Thyroid gland (tissue), 4 donors: ENCODE results near the gene SELP. TPM values are rescaled to one million over a fixed set of nuclear protein-coding genes. Genes with fewer than 3 reads are reported as not detected.

Source experiments
- DNase-seq, 2 donors: peaks; one replicate each; pipeline ENCODE4 v3.0.0-alpha.2; 2019
- H3K27ac ChIP-seq, 3 donors: fragments of 200-600 bp; sonication (generic); 1 replicate in 2 of 3; 2 replicates in 1 of 3; pipeline ENCODE4 v1.5.1; 2016 to 2019; ENCODE audit warnings: mild to moderate bottlenecking in 1 of 3, moderate library complexity in 1 of 3
- H3K27me3 ChIP-seq: fragments of 200-600 bp; sonication (generic); one replicate; pipeline ENCODE4 v1.5.1; 2019
- H3K36me3 ChIP-seq, 2 donors: fragments of 200-600 bp; sonication (generic); one replicate each; pipeline ENCODE4 v1.5.1; 2016 to 2019
- H3K4me1 ChIP-seq, 2 donors: fragments of 200-600 bp; sonication (generic); one replicate each; pipeline ENCODE4 v1.5.1; 2017 to 2019
- H3K4me3 ChIP-seq, 3 donors: fragments of 200-600 bp; sonication (generic); replicated peaks in 1 of 3; 1 replicate in 2 of 3; 2 replicates in 1 of 3; pipeline ENCODE4 v1.5.1; 2016; ENCODE audit warnings: mild to moderate bottlenecking in 1 of 3
- H3K9me3 ChIP-seq: fragments of 200-600 bp; sonication (generic); one replicate; pipeline ENCODE4 v1.5.1; 2017
- CTCF ChIP-seq, 6 experiments: fragments of 200-600 bp in 3 of 6; fragments of 450-650 bp in 3 of 6; sonication (generic) in 3 of 6; IDR thresholded peaks; one replicate each; pipeline ENCODE4 v1.5.1; 2016 to 2019; ENCODE audit warnings: antibody characterized with exemption in 6 of 6, mild to moderate bottlenecking in 2 of 6, inconsistent platforms in 1 of 6, moderate library complexity in 1 of 6
- POLR2A ChIP-seq, 2 donors: fragments of 450-650 bp; IDR thresholded peaks; one replicate each; pipeline ENCODE4 v1.6.1; 2017; ENCODE audit warnings: antibody characterized with exemption in 2 of 2, mild to moderate bottlenecking in 2 of 2, moderate library complexity in 1 of 2
- WGBS, 2 donors: methylation state at CpG; one replicate each; pipeline ENCODE4 v1.1.5; 2017; 5-methylcytosine and 5-hydroxymethylcytosine counted together
- intact Hi-C: fragments of 100-400 bp; cut with DNase I; formaldehyde crosslinking; loops from one replicate; pipeline ENCODE4 v1.15.1; 2023
- total RNA-seq, 4 donors: library from RNA; depleted of rRNA; stranded (reverse); fragments of >200 nt; gene quantifications; one replicate each; pipeline ENCODE4 v1.2.3, GENCODE V29; 2016

Gene SELP
- total RNA-seq, 4 donors from 2014 or later, result 3.6 to 8.2 (median 5.4) TPM

- WGBS, 2 donors, result 45 to 79% methylated on average over 5 of the region's 5 CpGs
- Histone ChIP-seq H3K4me3 (no peak overlapping the region), H3K9me3 (no peaks in the 10 kb centered on the region), H3K4me1 (no peaks in the 10 kb centered on the region), H3K27me3 (no peaks in the 10 kb centered on the region), H3K36me3 (no peaks in the 10 kb centered on the region), H3K27ac (no peak overlapping the region)
- TF ChIP-seq CTCF (IDR thresholded peaks at IDR 0.05) (no peak), POLR2A (IDR thresholded peaks at IDR 0.05) (no peak)
- intact Hi-C loops, result no loop called here
- no peak for DNase-seq
Measured at GRCh38 chr1:169615803-169616202, 14.1 kb downstream of the SELP start.

GRCh38 chr1:169610858-169611257, 19.1 kb downstream of the SELP start:
- WGBS, 2 donors, result 91 to 93% methylated on average over 6 of the region's 6 CpGs
- no peaks in the 10 kb centered on the region for H3K27me3 ChIP-seq
- TF ChIP-seq POLR2A (IDR thresholded peaks at IDR 0.05) (no peak), CTCF (IDR thresholded peaks at IDR 0.05) (no peak)
- no peaks in the 10 kb centered on the region for H3K9me3 ChIP-seq
- H3K4me1 ChIP-seq, result no peaks in the 10 kb centered on the region
- intact Hi-C loops, result no loop called here
- no peak overlapping the region for H3K4me3 ChIP-seq
- no peak for DNase-seq
- H3K36me3 ChIP-seq, result no peaks in the 10 kb centered on the region
- H3K27ac ChIP-seq, result no peak overlapping the region

GRCh38 chr1:169610108-169610507, 19.8 kb downstream of the SELP start:
- Histone ChIP-seq H3K4me3 (no peak overlapping the region), H3K9me3 (no peaks in the 10 kb centered on the region), H3K36me3 (no peaks in the 10 kb centered on the region), H3K27me3 (no peaks in the 10 kb centered on the region), H3K27ac (no peak overlapping the region), H3K4me1 (no peaks in the 10 kb centered on the region)
- 23 to 24% methylated on average over 1 of the region's 1 CpG for WGBS, 2 donors
- DNase-seq, result no peak
- intact Hi-C loops, result no loop called here
- TF ChIP-seq POLR2A (IDR thresholded peaks at IDR 0.05), result no peak
- TF ChIP-seq CTCF (IDR thresholded peaks at IDR 0.05), result no peak

- no peak overlapping the region for H3K27ac ChIP-seq
- H3K4me3 ChIP-seq, result no peak overlapping the region
- intact Hi-C loops, result no loop called here
- no peak for DNase-seq
- H3K9me3 ChIP-seq, result no peaks in the 10 kb centered on the region
- H3K27me3 ChIP-seq, result no peaks in the 10 kb centered on the region
- no peaks in the 10 kb centered on the region for H3K4me1 ChIP-seq
- TF ChIP-seq CTCF (IDR thresholded peaks at IDR 0.05) (no peak), POLR2A (IDR thresholded peaks at IDR 0.05) (no peak)
- H3K36me3 ChIP-seq, result no peaks in the 10 kb centered on the region
- 89 to 97% methylated on average over 4 of the region's 4 CpGs for WGBS, 2 donors
Measured at GRCh38 chr1:169608226-169608625, 21.7 kb downstream of the SELP start.

- TF ChIP-seq CTCF (IDR thresholded peaks at IDR 0.05) (no peak), POLR2A (IDR thresholded peaks at IDR 0.05) (no peak)
- no peaks in the 10 kb centered on the region for H3K27me3 ChIP-seq
- no peak overlapping the region for H3K4me3 ChIP-seq
- H3K27ac ChIP-seq, result no peak overlapping the region
- no peaks in the 10 kb centered on the region for H3K36me3 ChIP-seq
- 60 to 70% methylated on average over 5 of the region's 5 CpGs for WGBS, 2 donors
- H3K9me3 ChIP-seq, result no peaks in the 10 kb centered on the region
- intact Hi-C loops, result no loop called here
- H3K4me1 ChIP-seq, result no peaks in the 10 kb centered on the region
- DNase-seq, result no peak
Measured at GRCh38 chr1:169604781-169605560, 25.0 kb downstream of the SELP start.
